ENCODE measurements around the gene ILF2.
"Not testable (repeated sequence)": the region's sequence is repeated elsewhere in the genome, so short reads cannot be mapped to it uniquely, and the experiment has no call there.

Gene ILF2

GRCh38 chr1:153679337-153680119 lies 8.7 kb upstream of the ILF2 start:
- no peak for DNase-seq

GRCh38 chr1:153678519-153679336 lies 7.9 kb upstream of the ILF2 start, which contains the start of gene NPR1:
TSS of gene NPR1 (plus strand) at chr1:153678688. CDS start at chr1:153679109, 421 bp downstream.
- no peak for DNase-seq

- DNase-seq, result no peak
Observed at GRCh38 chr1:153677718-153678518, 7.1 kb upstream of the ILF2 start.

- DNase-seq, result no peak
Observed at GRCh38 chr1:153673511-153673910, 2.7 kb upstream of the ILF2 start.

GRCh38 chr1:153671628-153672353 lies 998 bp upstream of the ILF2 start:
- DNase-seq, result not testable (repeated sequence)

GRCh38 chr1:153670257-153670858 lies 435 bp downstream of the ILF2 start:
- DNase-seq, result no peak

- no peak for DNase-seq
Observed at GRCh38 chr1:153669606-153670005, 1.2 kb downstream of the ILF2 start.

- DNase-seq, result not testable (repeated sequence)
Observed at GRCh38 chr1:153668672-153669071, 2.1 kb downstream of the ILF2 start.

- no peak for DNase-seq
Observed at GRCh38 chr1:153667439-153667838, 3.4 kb downstream of the ILF2 start.

GRCh38 chr1:153663211-153663610 lies 7.6 kb downstream of the ILF2 start:
- no peak for DNase-seq

GRCh38 chr1:153662269-153662668 lies 8.5 kb downstream of the ILF2 start:
- no peak for DNase-seq

GRCh38 chr1:153661111-153661708 lies 9.6 kb downstream of the ILF2 start:
- DNase-seq, result no peak

GRCh38 chr1:153659656-153660055 lies 11.1 kb downstream of the ILF2 start:
- no peak for DNase-seq

- DNase-seq, result no peak
Observed at GRCh38 chr1:153659175-153659534, 11.6 kb downstream of the ILF2 start.

GRCh38 chr1:153658400-153659174 lies 12.2 kb downstream of the ILF2 start, which contains the start of gene SNAPIN:
TSS of gene SNAPIN (plus strand) at chr1:153658703. CDS start at chr1:153658744, 41 bp downstream.
- DNase-seq, result peak; percentile 24

GRCh38 chr1:153655333-153655732 lies 15.5 kb downstream of the ILF2 start:
- DNase-seq, result no peak

- no peak for DNase-seq
Observed at GRCh38 chr1:153652805-153653500, 17.8 kb downstream of the ILF2 start.

GRCh38 chr1:153651771-153652170 lies 19.0 kb downstream of the ILF2 start:
- no peak for DNase-seq

- no peak for DNase-seq
Observed at GRCh38 chr1:153649863-153650235, 20.9 kb downstream of the ILF2 start.

All from NCI-H1436 treated with DMSO at 0.1 percent for 48 hours (cell line).